Dermis microvascular lymphatic vessel endothelial cell (primary cell): ENCODE results near the gene ACR. TPM values are rescaled to one million over a fixed set of nuclear protein-coding genes. Genes with fewer than 3 reads are reported as not detected.

ENCODE experiments used
- DNase-seq, 2 donors: peaks; one replicate each; pipeline versions ENCODE4 v3.0.0 to v3.0.0-alpha.2; 2010; ENCODE audit warnings: low read depth in 2 of 2
- total RNA-seq: library from RNA; depleted of rRNA; stranded (reverse); fragments of >200 nt; gene quantifications from 2 replicates; pipeline ENCODE4 v1.2.1, GENCODE V29; 2014

ACR gene
- total RNA-seq, 1 donor from 2014 or later: under 0.01 TPM

- no peak for DNase-seq
Observed at GRCh38 chr22:50717709-50718351, 20.2 kb upstream of the ACR start.

- DNase-seq: no peak
Observed at GRCh38 chr22:50718352-50718709, 19.7 kb upstream of the ACR start.

GRCh38 chr22:50719814-50720300, 18.1 kb upstream of the ACR start:
- no peak for DNase-seq

- DNase-seq: no peak
Observed at GRCh38 chr22:50720301-50721256, 17.4 kb upstream of the ACR start.

GRCh38 chr22:50721257-50721844, 16.7 kb upstream of the ACR start:
- DNase-seq: no peak

DNA sequence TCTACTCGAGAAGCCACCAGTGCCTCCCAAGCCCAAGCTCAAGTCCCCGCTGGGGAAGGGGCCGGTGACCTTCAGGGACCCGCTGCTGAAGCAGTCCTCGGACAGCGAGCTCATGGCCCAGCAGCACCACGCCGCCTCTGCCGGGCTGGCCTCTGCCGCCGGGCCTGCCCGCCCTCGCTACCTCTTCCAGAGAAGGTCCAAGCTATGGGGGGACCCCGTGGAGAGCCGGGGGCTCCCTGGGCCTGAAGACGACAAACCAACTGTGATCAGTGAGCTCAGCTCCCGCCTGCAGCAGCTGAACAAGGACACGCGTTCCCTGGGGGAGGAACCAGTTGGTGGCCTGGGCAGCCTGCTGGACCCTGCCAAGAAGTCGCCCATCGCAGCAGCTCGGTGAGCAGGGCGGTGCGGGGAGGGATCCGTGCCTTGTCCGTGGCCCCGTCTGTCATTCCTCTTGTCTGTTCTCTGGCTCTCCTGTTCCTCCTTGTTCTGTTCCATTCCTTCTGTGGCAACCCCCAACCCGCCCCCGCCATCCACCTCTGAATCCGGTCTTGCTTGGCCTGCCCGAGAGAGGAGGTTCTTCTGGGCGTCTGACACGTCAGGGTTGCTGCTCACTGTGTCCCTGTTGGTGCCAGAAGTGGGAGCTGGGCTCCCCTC, 15.8 kb upstream of the ACR start:
- DNase-seq: no peak

DNA sequence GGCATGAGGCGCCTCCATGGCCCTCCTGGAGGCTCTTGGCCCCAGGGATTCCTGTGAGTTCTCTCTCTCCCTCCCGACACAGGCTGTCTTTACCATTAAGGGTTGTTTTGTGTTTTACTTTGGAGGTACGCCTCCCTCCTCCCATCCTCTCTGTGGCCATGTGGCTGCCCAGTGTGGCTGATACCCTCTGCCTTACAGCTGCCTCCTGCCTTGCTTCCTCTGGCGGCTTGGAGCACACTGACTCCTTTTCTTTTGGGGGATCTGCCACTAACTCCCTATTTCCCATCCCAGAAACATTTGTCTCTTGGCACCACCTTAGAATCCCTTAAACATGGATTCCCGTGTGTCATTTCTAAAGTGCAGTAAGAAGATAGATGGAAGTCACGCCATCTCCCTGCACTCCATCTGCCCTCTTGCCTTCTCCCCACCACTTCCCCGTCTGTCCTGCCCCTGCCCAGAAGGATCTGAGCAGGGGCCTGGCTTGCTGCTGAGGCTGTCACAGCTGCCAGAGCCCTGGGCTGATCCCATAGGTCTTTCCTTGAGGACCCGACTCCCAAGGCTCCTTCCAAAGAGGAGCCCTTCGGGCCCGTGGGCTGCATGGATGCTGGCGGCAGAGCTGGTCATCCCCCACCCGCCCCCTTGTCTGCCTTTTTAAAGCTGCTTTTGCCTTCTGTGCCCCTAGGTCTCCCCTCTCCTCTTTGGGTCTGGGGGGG, 15.1 kb upstream of the ACR start:
- DNase-seq: no peak

DNA sequence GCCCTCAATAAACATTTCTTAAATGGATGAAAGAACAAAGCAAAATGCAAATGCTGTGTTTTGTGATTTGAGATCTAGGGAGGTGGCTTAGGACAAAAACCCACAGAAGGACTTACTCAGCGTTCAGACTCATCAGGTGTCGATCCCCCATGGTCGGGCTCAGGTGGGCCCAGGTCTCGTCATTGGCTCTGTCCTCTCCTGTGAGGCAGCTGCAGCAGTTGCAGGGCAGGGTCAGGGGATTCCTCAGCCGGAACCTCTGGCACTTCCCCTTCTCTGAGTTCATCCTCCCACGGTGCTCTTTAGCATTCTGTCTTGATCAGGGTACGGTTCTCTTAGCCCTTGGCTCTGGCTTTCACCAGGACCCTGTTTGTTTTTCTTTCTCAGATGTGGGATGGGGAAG, 14.0 kb upstream of the ACR start:
- DNase-seq: no peak

- no peak for DNase-seq
Observed at GRCh38 chr22:50724616-50725015, 13.4 kb upstream of the ACR start.

- no peak for DNase-seq
Observed at GRCh38 chr22:50725597-50725996, 12.4 kb upstream of the ACR start.

DNA sequence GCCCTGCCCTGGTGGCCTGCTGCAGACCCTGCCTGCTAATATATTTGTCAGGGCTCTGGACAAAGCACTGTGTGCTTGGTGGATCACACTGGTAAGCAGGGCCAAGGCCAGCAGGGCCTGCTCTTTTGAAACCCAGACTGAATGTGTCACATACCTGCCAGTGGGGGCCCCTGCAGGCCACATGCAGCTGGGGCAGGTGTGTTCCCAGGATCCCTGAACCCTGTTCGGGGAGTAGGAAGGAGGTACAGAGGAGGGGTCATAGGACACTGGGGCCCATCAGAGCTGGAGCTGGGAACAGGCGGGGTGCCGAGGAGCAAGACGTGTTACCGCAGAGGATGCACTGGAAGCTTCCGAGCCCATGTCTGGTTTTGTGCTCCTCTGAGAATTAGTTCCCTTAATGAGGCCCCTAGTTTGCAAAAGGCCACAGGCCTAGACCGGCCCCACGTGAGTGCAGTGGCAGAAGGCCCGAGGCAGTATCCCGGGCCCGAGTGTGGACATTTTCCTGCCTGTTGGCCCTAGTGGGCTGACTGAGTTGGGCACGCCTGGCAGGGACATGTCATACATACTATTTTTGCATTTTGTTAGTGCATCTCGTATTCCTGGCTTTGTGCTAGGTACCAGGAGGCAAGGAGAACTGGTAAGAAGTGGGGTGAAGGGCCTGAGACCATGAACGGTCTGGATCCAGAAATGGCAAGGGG, 11.2 kb upstream of the ACR start:
- no peak for DNase-seq

GRCh38 chr22:50727678-50728522, 10.1 kb upstream of the ACR start:
- no peak for DNase-seq

- DNase-seq: no peak
Observed at GRCh38 chr22:50728523-50728931, 9.5 kb upstream of the ACR start.

DNA sequence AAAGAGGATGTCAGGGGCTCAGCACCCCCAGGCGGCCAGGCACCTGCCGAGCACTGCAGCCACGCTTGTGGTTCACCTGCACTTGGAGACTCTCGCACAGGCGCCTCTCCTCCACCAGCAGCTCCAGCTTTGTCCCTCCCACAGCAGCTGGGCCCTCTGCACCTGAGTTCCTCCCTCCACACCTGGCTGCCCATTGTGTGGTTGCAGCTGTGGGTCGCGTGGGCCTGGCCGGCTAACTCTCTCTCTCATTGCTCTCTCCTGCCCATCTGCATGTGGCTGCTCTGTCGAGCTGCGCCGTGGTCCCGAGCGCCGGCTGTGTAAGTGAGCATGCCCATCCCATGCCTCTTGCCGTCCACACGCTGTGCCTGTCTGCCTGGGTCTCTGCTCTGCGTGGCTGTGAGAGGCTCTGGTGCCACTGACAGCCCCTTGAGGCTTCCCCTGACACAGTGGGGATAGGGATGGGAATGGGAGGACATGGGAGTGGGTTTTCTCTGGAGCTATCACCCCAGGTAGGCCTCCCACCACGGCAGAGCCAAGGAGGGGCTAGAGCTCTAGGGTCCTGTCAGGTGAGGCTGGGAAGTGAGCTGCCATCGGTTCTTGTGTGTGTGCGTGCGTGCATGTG, 8.5 kb upstream of the ACR start:
- DNase-seq: no peak

DNA sequence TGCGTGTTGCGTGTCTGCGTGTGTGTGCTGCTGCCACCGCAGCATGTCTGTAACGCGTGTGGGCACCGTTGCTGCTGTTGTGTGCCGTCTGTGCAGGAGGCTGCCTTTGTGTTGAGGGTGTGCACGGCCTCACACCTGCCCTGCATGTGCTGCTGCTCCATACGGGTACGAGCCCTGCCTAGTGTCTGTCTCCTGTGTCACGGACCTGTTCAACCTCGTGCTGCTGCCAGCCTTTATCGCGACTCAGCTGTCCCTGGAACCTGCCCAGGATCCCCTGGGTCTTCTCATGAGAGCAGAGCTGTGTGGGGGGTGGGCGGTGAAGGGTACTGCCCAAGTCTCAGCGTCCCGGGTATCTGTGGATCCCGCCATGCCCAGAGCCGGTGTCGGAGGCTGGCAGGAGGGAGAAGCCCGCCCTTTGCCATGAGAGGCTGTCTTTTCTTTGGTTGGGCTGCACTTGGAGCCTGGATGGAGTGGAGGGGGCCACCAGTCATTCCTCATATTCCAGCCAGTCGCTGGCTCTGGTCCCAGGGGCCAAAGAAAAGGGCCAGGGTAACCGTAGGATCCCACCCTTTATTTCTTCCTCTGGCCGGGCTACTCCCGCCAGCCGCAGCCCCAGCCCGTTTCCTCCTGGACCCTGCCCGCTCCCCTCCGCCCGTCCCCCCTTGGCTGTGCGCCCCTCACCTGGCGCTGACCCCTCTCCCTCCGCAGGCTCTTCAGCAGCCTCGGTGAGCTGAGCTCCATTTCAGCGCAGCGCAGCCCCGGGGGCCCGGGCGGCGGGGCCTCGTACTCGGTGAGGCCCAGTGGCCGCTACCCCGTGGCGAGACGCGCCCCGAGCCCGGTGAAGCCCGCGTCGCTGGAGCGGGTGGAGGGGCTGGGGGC, 7.8 kb upstream of the ACR start:
- no peak for DNase-seq

GRCh38 chr22:50730941-50731661, 6.9 kb upstream of the ACR start:
- DNase-seq: no peak

- DNase-seq: peak in 1 of 2 donors; percentile 51
Observed at GRCh38 chr22:50731811-50732624, 6.0 kb upstream of the ACR start.
